OCI-LY7 (cell line): ENCODE measurements around the gene CDH1.

Experiments used
- EZH2phosphoT487 ChIP-seq: fragments of 200-600 bp; sonication (generic); IDR thresholded peaks from 2 replicates; pipeline ENCODE4 v1.6.1; 2018; ENCODE audit warnings: low read depth, borderline replicate concordance, mild to moderate bottlenecking, mixed run types, antibody characterized with exemption, low read length, moderate library complexity, mixed read lengths
- TF ChIP-seq, protein P1 (sequence below): fragments of 200-600 bp; sonication (generic); conservative IDR thresholded peaks from 2 replicates; pipeline ENCODE4 v1.5.1; 2014; ENCODE audit warnings: mild to moderate bottlenecking, antibody characterized with exemption, low read length, moderate library complexity, mixed read lengths

DNA sequence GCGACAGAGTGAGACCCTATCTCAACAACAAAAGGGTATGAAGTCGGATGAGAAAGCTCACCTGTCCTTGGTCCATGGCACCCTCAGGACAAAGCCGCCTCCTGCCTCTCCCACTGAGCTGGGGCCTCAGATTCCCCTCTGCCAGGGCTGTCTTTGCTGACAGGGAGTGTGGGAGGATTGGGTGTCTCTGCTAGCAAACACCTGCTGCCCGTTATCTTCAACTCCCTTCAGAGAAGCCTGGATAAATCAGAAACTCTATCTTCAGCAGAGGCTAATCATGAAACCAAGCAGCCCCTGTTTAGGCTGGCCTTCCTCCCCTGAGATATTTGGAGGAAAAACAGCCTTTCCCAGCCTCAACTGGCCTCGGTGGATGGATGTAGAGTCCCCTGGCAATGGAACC, 36.3 kb upstream of the CDH1 start:
- TF ChIP-seq, protein P1, sequence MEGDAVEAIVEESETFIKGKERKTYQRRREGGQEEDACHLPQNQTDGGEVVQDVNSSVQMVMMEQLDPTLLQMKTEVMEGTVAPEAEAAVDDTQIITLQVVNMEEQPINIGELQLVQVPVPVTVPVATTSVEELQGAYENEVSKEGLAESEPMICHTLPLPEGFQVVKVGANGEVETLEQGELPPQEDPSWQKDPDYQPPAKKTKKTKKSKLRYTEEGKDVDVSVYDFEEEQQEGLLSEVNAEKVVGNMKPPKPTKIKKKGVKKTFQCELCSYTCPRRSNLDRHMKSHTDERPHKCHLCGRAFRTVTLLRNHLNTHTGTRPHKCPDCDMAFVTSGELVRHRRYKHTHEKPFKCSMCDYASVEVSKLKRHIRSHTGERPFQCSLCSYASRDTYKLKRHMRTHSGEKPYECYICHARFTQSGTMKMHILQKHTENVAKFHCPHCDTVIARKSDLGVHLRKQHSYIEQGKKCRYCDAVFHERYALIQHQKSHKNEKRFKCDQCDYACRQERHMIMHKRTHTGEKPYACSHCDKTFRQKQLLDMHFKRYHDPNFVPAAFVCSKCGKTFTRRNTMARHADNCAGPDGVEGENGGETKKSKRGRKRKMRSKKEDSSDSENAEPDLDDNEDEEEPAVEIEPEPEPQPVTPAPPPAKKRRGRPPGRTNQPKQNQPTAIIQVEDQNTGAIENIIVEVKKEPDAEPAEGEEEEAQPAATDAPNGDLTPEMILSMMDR = no peak
- no peak for TF ChIP-seq EZH2phosphoT487
